H1 (cell line): Measurements from ENCODE around the gene SIM2. TPM values are rescaled to one million over a fixed set of nuclear protein-coding genes. Genes with fewer than 3 reads are reported as not detected.

Experiments used
- ATF2 ChIP-seq: IDR thresholded peaks from 2 replicates; pipeline ENCODE4 v1.6.1; 2012; ENCODE audit warnings: low read length, inconsistent platforms
- CBX8 ChIP-seq: fragments of 300-800, 300-1000 bp; sonication (generic); IDR thresholded peaks from 2 replicates; pipeline ENCODE4 v1.7.1; 2016; ENCODE audit warnings: low read depth, low read length, borderline replicate concordance
- CHD1 ChIP-seq: IDR thresholded peaks from 2 replicates; pipeline ENCODE4 v1.6.1; 2012; ENCODE audit warnings: low read depth, low read length, improper control_type of control experiment
- MAFK ChIP-seq: IDR thresholded peaks from 2 replicates; pipeline ENCODE4 v1.6.1; 2012; ENCODE audit warnings: low read depth, mild to moderate bottlenecking, improper control_type of control experiment, low read length
- POU5F1 ChIP-seq: IDR thresholded peaks from 2 replicates; pipeline ENCODE4 v1.6.1; 2011; ENCODE audit warnings: low read depth, mild to moderate bottlenecking, low read length, moderate library complexity
- TAF1 ChIP-seq: IDR thresholded peaks from 2 replicates; pipeline ENCODE4 v1.6.1; 2011; ENCODE audit warnings: mild to moderate bottlenecking, low read depth, low read length
- polyA plus RNA-seq, 7 experiments: library from polyadenylated mRNA; depleted of rRNA in 3 of 7; stranded (reverse) in 5 of 7; unstranded in 2 of 7; fragments of >200 nt in 5 of 7; fragments of 200-250 nt in 2 of 7; gene quantifications; 1 replicate in 5 of 7; 2 replicates in 1 of 7; 4 replicates in 1 of 7; pipeline versions ENCODE4 v1.2.1 to v1.2.3, GENCODE V29; 2011 to 2013; ENCODE audit warnings: missing spikeins in 2 of 7, mixed read lengths in 2 of 7
- total RNA-seq: library from RNA; stranded (reverse); fragmentation: NEBNext Ultra II Directional; extraction: Animal tissue kit (Norgen Biotek cat#: 25700); gene quantifications from 2 replicates; pipeline ENCODE4 v1.2.1, GENCODE V29; 2021

Gene SIM2
- total and polyA plus RNA-seq, 2 of the 8 experiments (the other 6 are each of a cell fraction or from before 2014, with no cell fraction given) = 0.05 to 0.26 TPM

- no peak for TF ChIP-seq MAFK
- no peak for TF ChIP-seq POU5F1
- TF ChIP-seq CBX8 = no peak
- TF ChIP-seq CHD1 = no peak
- no peak for TF ChIP-seq TAF1
- TF ChIP-seq ATF2 = no peak
- TF ChIP-seq, all 59 proteins: peak for 0
These were observed 20.4 kb upstream of the SIM2 start (continued) for GRCh38 chr21:36678538-36678937.
